ENCODE measurements around the gene CD274. TPM values are rescaled to one million over a fixed set of nuclear protein-coding genes. Genes with fewer than 3 reads are reported as not detected.
"Not testable (repeated sequence)": the region's sequence is repeated elsewhere in the genome, so short reads cannot be mapped to it uniquely, and the experiment has no call there.

CD274 gene
- polyA plus RNA-seq, 3 donors, result 0.24 to 0.84 TPM; not detected in 1

DNA sequence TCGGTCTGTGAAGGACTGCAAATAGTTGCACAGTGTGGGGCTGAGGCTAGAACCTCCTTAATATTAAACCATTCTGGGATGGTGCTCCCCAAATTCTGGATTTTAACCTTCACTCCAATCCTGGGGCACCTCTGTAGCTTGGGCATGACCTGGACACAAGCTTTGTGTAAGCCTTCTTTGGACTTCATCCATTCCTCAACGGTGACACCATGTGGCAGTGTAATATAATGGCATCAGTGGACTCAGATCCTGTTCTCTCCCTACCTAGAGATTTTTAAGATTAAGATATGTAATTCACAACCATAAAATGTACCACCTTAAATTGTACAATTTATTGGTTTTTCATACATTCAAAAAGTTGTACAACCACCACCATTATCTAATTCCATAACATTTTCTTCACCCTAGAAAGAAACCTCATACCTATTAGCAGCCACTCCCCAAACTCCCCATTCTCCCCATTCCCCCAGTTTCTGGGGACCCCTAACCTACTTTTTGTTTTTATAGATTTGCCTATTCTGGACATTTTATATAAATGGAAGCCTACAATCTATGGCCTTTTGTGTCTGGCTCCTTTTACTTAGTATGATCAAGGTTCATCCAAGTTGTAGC, 7.8 kb upstream of the CD274 start:
- H3K27me3 ChIP-seq (ENCODE audit: control insufficient read depth in 2 of 2, insufficient read depth in 2 of 2, low read length in 2 of 2), result no peaks in the 10 kb centered on the region
- TF ChIP-seq, protein P1, sequence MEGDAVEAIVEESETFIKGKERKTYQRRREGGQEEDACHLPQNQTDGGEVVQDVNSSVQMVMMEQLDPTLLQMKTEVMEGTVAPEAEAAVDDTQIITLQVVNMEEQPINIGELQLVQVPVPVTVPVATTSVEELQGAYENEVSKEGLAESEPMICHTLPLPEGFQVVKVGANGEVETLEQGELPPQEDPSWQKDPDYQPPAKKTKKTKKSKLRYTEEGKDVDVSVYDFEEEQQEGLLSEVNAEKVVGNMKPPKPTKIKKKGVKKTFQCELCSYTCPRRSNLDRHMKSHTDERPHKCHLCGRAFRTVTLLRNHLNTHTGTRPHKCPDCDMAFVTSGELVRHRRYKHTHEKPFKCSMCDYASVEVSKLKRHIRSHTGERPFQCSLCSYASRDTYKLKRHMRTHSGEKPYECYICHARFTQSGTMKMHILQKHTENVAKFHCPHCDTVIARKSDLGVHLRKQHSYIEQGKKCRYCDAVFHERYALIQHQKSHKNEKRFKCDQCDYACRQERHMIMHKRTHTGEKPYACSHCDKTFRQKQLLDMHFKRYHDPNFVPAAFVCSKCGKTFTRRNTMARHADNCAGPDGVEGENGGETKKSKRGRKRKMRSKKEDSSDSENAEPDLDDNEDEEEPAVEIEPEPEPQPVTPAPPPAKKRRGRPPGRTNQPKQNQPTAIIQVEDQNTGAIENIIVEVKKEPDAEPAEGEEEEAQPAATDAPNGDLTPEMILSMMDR (IDR thresholded peaks at IDR 0.05), result peak; percentile 75
- H3K36me3 ChIP-seq (replicated peaks in 1 of 2; ENCODE audit: control insufficient read depth in 1 of 2, insufficient read depth in 2 of 2, low read length in 2 of 2), result no peaks in the 10 kb centered on the region
- no peaks in the 10 kb centered on the region for H3K36me3 Mint-ChIP-seq
- H3K4me3 Mint-ChIP-seq, result no peak overlapping the region
- intact Hi-C loops (cut with micrococcal nuclease), result no loop called here
- peaks cover 1 to 3% (median 2%) of the 10 kb centered on the region in 3 donors for H3K27me3 Mint-ChIP-seq (ENCODE audit: low read depth in 3 of 3)
- H3K9ac ChIP-seq (ENCODE audit: insufficient read depth, low read length, poor library complexity, severe bottlenecking), result no peak overlapping the region
- H3K4me2 ChIP-seq (replicated peaks; ENCODE audit: extremely low read depth, low read length, poor library complexity, severe bottlenecking), result no peak overlapping the region
- H3K9me3 Mint-ChIP-seq, result no peaks in the 10 kb centered on the region
- H3K9me3 ChIP-seq (replicated peaks in 1 of 2; ENCODE audit: control insufficient read depth in 1 of 2, insufficient read depth in 1 of 2, low read length in 2 of 2), result no peaks in the 10 kb centered on the region
- no CpG with 5 or more reads among the region's 2 CpGs for WGBS (ENCODE audit: insufficient coverage)
- H4K20me1 ChIP-seq (ENCODE audit: insufficient read depth, low read length), result no peaks in the 10 kb centered on the region
- no peak overlapping the region for H3K27ac ChIP-seq (ENCODE audit: low read depth in 1 of 2, low read length in 2 of 2)
- H3K4me1 Mint-ChIP-seq, result peaks cover 20% of the 10 kb centered on the region
- H3K27ac Mint-ChIP-seq, result no peak overlapping the region
- no peak overlapping the region for H3K4me3 ChIP-seq (replicated peaks in 1 of 3; ENCODE audit: low read depth in 2 of 3, low read length in 3 of 3)
- H2AFZ ChIP-seq (ENCODE audit: insufficient read depth, low read depth, low read length, poor library complexity, severe bottlenecking), result no peak overlapping the region
- no peaks in the 10 kb centered on the region for H3K79me2 ChIP-seq (ENCODE audit: insufficient read depth, low read length)
- DNase-seq, result peak; percentile 38 to 64 (median 46)
- H3K4me1 ChIP-seq (ENCODE audit: control insufficient read depth in 1 of 2, insufficient read depth in 2 of 2, low read length in 2 of 2), result peaks cover 18 to 24% of the 10 kb centered on the region in 2 donors

DNA sequence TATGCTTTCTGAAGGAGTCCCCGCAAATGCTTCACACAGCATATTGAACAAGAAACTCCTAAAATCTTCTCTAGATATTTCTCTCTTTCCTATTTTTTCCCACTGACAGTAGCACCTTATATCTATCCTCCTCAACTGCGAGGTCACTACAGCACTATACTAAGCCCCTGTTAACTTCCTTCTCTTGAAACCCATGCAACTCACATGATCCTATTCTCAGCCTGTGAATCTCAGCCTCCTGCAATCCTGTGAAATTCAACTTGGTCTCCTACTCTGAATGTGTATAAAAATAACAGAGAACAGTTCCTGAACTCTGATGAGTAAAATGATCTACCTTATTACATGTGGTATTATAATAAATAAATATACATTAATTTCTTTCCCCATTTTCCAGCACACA, 6.5 kb upstream of the CD274 start:
- Histone ChIP-seq H3K4me2 (replicated peaks; ENCODE audit: extremely low read depth, low read length, poor library complexity, severe bottlenecking) (no peak overlapping the region), H3K9ac (ENCODE audit: insufficient read depth, low read length, poor library complexity, severe bottlenecking) (no peak overlapping the region), H3K79me2 (ENCODE audit: insufficient read depth, low read length) (no peaks in the 10 kb centered on the region), H3K36me3 (replicated peaks in 1 of 2; ENCODE audit: control insufficient read depth in 1 of 2, insufficient read depth in 2 of 2, low read length in 2 of 2) (no peaks in the 10 kb centered on the region), H4K20me1 (ENCODE audit: insufficient read depth, low read length) (no peaks in the 10 kb centered on the region), H2AFZ (ENCODE audit: insufficient read depth, low read depth, low read length, poor library complexity, severe bottlenecking) (no peak overlapping the region), H3K4me1 (ENCODE audit: control insufficient read depth in 1 of 2, insufficient read depth in 2 of 2, low read length in 2 of 2) (peaks cover 11 to 13% of the 10 kb centered on the region in 2 donors), H3K9me3 (replicated peaks in 1 of 2; ENCODE audit: control insufficient read depth in 1 of 2, insufficient read depth in 1 of 2, low read length in 2 of 2) (no peaks in the 10 kb centered on the region), H3K4me3 (replicated peaks in 1 of 3; ENCODE audit: low read depth in 2 of 3, low read length in 3 of 3) (no peak overlapping the region), H3K27me3 (ENCODE audit: control insufficient read depth in 2 of 2, insufficient read depth in 2 of 2, low read length in 2 of 2) (no peaks in the 10 kb centered on the region), H3K27ac (ENCODE audit: low read depth in 1 of 2, low read length in 2 of 2) (no peak overlapping the region)
- intact Hi-C loops (cut with micrococcal nuclease), result no loop called here
- no peak overlapping the region for H3K4me3 Mint-ChIP-seq
- peaks cover 0 to 3% (median 2%) of the 10 kb centered on the region in 3 donors for H3K27me3 Mint-ChIP-seq (ENCODE audit: low read depth in 3 of 3)
- no peaks in the 10 kb centered on the region for H3K36me3 Mint-ChIP-seq
- no peak overlapping the region for H3K27ac Mint-ChIP-seq
- WGBS (ENCODE audit: insufficient coverage), result 100% methylated on average over 1 of the region's 2 CpGs
- H3K4me1 Mint-ChIP-seq, result peaks cover 12% of the 10 kb centered on the region
- no peak for DNase-seq
- no peaks in the 10 kb centered on the region for H3K9me3 Mint-ChIP-seq
- TF ChIP-seq, protein P1 (IDR thresholded peaks at IDR 0.05), result no peak

DNA sequence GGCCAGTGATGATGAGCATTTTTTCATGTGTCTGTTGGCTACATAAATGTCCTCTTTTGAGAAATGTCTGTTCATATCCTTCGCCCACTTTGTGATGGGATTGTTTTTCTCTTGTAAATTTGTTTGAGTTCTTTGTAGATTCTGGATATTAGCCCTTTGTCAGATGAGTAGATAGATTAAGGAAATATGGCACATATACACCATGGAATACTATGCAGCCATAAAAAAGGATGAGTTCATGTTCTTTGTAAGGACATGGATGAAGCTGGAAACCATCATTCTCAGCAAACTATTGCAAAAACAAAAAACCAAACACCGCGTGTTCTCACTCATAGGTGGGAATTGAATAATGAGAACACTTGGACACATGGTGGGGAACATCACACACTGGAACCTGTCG, 5.2 kb upstream of the CD274 start:
- H3K27ac Mint-ChIP-seq; DNase-seq; H3K9me3 ChIP-seq (replicated peaks in 1 of 2; ENCODE audit: control insufficient read depth in 1 of 2, insufficient read depth in 1 of 2, low read length in 2 of 2); H3K4me2 ChIP-seq (replicated peaks; ENCODE audit: extremely low read depth, low read length, poor library complexity, severe bottlenecking); H2AFZ ChIP-seq (ENCODE audit: insufficient read depth, low read depth, low read length, poor library complexity, severe bottlenecking); H3K4me3 ChIP-seq (replicated peaks in 1 of 3; ENCODE audit: low read depth in 2 of 3, low read length in 3 of 3); H3K36me3 Mint-ChIP-seq; intact Hi-C loops (cut with micrococcal nuclease); H3K4me3 Mint-ChIP-seq; H3K27me3 ChIP-seq (ENCODE audit: control insufficient read depth in 2 of 2, insufficient read depth in 2 of 2, low read length in 2 of 2); H3K27ac ChIP-seq (ENCODE audit: low read depth in 1 of 2, low read length in 2 of 2); H4K20me1 ChIP-seq (ENCODE audit: insufficient read depth, low read length); H3K9ac ChIP-seq (ENCODE audit: insufficient read depth, low read length, poor library complexity, severe bottlenecking); H3K9me3 Mint-ChIP-seq; H3K36me3 ChIP-seq (replicated peaks in 1 of 2; ENCODE audit: control insufficient read depth in 1 of 2, insufficient read depth in 2 of 2, low read length in 2 of 2); H3K79me2 ChIP-seq (ENCODE audit: insufficient read depth, low read length); H3K27me3 Mint-ChIP-seq (ENCODE audit: low read depth in 3 of 3): not testable (repeated sequence)
- WGBS (ENCODE audit: insufficient coverage), result no CpG with 5 or more reads among the region's 4 CpGs
- H3K4me1 Mint-ChIP-seq, result peaks cover 18% of the 10 kb centered on the region
- peaks cover 22 to 24% of the 10 kb centered on the region in 2 donors for H3K4me1 ChIP-seq (ENCODE audit: control insufficient read depth in 1 of 2, insufficient read depth in 2 of 2, low read length in 2 of 2)
